ENCODE results near the gene PRRX2.

- no peak for TF ChIP-seq CTCF (IDR thresholded peaks at IDR 0.05; ENCODE audit: poor library complexity)
- no peak for TF ChIP-seq EZH2phosphoT487 (IDR thresholded peaks at IDR 0.05; ENCODE audit: low read depth, severe bottlenecking, unreplicated experiment)
- TF ChIP-seq EZH2 (IDR thresholded peaks at IDR 0.05; ENCODE audit: borderline replicate concordance): no peak
Observed at GRCh38 chr9:129757045-129757444, 91.6 kb downstream of the PRRX2 start.
